DMS 273 treated with DMSO at 0.1 percent for 48 hours (cell line): ENCODE measurements around the gene ZNF385A.

Experiments
- DNase-seq: peaks from one replicate; lab custom pipeline; 2025; lab: John Stamatoyannopoulos, UW

The ZNF385A gene

GRCh38 chr12:54384591-54385041 lies at the start of gene ZNF385A:
Gene ZNF385A, minus strand, starts transcription at chr12:54384733. Its CDS starts 219 bp downstream, at chr12:54384514.
- DNase-seq, result no peak

- no peak for DNase-seq
These were observed 48.3 kb upstream of the ZNF385A start for GRCh38 chr12:54432815-54433164.

GRCh38 chr12:54431911-54432814 lies 47.6 kb upstream of the ZNF385A start:
- DNase-seq, result no peak

DNA sequence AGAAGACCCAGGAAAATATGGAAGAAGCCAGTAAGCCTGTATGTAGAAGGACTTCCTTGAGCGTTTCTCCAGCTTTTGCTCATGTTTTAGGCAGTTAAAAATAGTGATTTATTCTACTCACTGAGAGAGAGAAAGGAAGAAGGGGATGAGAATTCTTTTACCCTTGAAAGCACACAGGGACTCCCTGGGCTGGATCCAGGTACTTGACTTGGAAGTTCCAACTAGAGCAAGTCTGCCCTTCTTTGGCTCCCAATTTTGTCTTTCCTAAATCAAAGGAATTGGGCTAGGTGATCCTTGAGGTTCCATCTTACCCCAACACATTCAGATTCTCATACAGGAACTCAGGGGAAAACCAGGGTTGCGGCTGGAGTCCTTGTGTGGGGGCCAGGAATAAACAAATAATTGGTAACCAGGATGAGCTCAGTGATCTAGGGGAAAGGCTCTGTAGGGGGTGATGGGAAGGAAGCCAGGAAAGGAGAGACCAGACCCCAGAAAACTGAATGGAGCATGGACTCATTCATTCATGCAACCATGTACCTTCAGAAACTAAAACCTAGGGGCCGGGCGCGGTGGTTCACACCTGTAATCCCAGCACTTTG lies 46.0 kb upstream of the ZNF385A start:
- no peak for DNase-seq

GRCh38 chr12:54429014-54429471 lies 44.5 kb upstream of the ZNF385A start:
- peak; percentile 11 for DNase-seq

DNA sequence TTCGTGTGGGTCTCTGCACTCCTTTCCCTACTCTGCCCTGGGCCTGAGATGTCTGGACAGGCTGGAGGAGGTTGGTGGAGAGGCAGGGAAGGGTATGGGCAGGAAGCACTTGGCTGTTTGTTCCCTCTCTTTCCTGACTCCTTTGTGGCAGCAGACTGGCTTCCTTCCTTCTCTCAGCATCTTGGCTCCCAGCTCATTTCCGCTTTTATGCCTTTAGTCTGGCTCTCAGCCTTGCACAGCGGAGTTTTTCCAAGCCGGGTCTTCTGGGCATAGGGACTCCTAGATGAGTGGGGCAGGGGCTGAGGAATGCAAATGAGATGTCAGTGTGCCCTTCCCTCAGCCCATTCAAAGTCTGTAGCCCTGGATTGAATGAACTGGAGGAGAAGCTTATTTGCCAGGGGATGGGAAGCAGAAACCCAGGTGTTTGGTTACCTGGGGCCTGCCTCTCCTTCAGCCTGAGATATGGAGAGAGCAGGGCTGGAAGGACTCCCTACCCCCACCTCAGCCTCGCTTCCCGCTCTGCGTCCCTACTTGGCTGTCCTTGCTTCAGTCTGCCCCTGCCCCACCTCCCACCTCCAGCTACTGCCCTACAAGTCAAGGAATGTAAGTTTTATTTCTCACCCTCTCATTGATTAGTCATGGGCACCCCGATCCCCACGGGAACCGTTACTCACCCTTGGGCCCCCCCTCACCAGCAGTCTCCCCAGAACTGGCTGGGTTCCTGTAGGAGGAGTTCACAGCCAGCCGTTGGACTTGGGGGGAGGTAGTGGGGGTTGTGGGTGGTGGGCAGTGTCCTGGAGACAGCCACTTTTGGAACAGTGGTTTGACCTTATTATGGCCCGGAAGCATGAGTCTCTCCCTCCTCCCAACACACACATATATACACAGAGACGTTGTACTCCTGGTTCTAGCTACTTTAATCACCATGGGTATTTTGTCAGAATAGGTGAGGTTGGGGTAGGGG lies 43.8 kb upstream of the ZNF385A start:
- no peak for DNase-seq

GRCh38 chr12:54427106-54427505 lies 42.6 kb upstream of the ZNF385A start:
- DNase-seq, result no peak

DNA sequence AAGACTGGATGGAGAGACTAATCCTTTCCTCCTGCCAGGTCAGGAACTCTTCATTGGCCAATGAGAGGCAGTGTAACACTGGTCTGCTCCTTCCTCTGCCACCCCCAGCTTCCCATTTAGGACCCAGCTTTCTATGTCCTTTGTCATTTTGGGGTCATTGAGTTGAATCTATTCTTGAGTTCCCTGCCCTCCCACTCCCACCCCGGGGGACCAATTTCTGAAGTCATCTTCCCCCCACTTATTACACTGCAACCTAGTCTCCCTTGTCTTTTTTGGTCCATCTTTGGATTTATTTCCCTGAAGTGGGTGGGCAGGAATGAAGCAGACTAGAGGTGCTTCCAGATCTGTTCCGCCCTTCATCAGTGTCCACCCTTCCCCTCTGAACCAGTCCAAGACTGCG lies 42.2 kb upstream of the ZNF385A start:
- DNase-seq, result no peak

DNA sequence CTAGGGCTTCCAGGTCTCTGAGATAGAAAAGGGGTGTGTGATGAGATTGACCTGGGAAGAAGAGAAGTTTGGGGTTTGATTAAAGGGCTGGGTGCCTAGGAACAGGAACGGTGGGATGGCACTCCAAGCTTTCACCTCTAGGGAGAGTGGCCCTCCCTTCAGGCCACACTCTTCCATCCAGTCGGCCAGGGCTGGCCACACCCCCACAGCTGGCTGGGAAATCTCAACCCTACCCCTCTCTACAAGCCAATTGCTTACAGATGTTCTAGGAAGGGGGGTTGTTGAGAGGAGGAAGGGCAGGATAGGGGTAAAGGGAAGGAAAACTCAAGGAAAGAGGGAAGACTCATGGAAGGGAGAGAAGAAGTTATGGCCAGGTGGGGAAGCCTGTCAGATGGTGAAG lies 41.2 kb upstream of the ZNF385A start:
- no peak for DNase-seq

DNA sequence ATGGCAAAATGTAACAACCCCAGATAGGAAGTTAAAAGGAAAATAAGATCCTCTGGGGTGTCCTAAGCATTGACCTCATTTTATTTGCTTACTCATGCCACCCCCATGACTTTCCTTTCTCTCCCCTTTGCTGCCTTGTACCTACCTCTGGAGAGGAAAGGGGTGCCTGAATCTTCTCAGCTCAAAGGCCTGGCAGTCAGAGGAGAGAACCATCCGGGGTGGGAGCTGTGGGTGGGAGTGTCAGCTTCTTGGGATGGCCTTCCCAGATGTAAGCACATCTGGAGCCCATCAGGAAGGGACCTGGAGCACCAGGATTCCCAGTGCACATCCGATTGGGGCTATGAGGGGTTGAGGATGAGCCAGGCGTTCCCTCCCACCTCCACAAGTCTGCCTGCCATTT lies 39.7 kb upstream of the ZNF385A start:
- no peak for DNase-seq

DNA sequence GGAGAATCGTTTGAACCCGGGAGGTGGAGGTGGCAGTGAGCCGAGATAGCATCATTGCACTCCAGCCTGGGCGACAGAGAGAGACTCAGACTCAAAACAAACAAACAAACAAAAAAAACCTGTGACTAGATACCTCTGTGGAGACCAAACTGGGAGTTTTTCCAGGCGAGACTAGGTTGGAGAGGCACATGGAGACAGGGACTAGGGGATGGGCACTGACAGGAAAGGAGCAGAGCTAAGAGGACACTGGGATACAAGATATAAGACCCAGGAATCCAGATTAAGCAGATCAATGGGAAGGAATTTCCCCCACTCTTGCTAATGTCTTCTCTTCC lies 39.2 kb upstream of the ZNF385A start:
- no peak for DNase-seq

DNA sequence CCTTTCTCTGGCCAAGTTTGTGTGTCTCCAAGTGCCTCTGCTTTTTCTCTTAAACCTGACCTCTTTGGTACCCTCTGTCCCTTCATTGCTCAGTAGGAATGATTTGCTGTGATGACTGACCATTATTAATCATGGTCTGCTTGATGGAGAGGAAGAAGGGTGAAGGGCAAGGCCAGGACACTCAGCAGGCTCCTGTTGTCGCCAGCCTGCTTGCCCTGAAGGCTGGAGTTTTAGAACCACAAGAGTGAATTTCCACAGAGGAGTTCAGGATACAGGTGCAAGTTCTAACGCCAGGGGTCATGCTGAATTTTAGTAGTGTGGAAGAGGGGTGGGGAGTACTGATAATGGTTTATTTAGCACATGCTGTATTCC lies 37.3 kb upstream of the ZNF385A start:
- no peak for DNase-seq

DNA sequence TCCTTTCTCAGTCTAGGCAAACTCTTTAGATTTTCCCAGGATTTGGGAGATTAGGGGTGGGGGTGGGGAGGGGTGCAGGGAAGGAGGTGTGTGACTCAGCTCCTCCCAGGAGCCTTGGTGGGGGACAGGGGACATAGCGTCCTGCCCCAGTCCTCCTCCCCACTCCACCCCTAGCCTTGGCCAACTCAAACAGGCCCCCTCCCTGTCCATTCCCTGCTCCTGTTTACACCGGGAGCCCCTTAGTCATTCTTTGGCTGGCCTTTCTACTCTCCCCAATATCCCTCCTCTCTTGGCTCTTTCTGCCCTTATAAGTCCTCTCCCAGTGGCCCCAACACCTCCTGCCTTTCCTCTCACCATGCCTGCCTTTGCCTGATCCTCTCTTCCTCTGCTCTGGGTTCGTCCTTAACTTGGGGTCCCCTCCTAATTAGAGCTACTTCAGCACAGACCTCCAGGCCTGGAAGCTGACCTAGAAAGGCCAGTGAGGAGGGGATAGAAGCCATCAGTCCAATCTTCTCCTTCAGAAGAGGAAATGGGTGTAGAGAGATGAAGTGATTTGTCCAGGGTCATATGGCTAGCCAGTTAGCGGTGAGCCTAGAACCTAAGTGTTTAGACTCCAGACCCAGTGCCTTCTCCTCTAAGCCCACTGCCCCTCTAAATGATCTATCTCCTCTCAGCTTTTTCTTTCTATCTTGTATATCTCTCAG lies 36.8 kb upstream of the ZNF385A start:
- no peak for DNase-seq

GRCh38 chr12:54420766-54421144 lies 36.2 kb upstream of the ZNF385A start:
- DNase-seq, result no peak

DNA sequence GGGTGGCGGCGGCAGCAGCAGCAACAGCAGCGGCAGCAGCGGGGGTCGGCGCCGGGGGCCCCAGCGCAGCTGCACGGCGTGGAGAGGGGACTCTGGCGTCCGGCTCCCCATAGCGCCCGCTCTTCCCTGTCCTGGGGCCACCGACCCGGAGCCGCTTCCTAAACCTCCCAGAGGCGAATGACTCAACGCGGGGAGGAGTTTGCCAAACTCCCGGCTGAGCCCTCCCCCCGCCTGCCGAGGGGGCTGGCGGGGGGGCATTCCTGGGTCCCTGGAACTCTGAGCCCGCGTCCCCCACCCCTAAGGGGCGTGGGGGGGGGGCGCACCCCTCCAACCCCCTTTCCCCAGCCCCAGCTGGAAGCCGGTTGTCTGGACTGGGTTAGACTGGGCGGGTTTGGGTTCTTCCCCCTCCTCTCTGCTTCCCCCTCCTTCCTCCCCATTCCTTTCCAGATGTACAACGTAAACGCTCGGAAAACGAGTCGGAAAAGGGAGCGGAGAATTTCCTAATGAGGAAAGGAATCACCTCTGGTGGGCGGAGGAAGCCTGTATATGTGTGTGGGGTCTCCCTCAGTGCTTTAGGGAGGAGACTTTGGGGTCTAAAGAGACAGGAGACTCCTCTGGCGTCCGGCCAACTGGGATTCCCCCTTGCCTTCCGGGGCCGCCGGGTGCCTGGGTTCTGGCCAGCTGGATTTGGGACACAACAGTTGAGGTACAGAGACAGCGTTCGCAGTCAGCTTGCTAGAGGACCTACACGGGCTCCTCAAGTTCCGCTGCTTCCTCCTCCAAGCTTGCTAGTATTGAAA lies 34.8 kb upstream of the ZNF385A start, which contains the start of gene ITGA5:
Gene ITGA5, minus strand, starts transcription at position 179 of the 800 bp plus-strand sequence. Its CDS starts 68 bp downstream, at position 111.
- no peak for DNase-seq

DNA sequence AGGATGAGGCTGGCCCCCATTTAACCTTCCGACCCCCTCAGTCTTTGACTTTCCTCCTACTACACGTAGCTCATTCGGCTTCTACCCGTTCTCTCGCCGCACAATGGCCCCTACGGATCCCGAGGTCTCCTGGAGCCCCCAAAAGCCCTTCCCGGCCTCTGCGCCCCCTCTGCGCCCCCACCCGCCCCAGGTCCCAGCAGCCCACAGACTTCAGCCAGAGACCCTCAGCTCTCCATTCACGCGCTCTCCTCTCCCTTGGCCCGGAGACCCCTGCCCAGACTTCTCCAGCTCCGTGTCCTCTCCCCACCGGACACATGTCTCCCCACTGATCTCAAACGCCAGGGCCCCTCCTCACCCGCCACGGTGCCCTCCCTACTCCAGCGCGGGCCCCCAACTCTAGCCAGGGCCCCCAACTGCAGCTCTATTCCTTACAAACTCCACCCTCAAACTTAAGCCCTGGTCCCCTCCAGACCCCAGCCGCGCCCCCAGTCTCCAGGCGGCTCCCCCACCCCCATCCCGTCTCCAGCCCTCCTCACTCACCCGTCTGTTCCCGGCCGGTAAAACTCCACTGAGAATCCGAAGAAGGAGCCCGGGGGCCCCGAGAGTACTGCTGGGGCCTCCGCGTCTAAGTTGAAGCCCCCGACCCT lies 34.0 kb upstream of the ZNF385A start:
- no peak for DNase-seq

- DNase-seq, result no peak
These were observed 33.3 kb upstream of the ZNF385A start for GRCh38 chr12:54417712-54418440.

DNA sequence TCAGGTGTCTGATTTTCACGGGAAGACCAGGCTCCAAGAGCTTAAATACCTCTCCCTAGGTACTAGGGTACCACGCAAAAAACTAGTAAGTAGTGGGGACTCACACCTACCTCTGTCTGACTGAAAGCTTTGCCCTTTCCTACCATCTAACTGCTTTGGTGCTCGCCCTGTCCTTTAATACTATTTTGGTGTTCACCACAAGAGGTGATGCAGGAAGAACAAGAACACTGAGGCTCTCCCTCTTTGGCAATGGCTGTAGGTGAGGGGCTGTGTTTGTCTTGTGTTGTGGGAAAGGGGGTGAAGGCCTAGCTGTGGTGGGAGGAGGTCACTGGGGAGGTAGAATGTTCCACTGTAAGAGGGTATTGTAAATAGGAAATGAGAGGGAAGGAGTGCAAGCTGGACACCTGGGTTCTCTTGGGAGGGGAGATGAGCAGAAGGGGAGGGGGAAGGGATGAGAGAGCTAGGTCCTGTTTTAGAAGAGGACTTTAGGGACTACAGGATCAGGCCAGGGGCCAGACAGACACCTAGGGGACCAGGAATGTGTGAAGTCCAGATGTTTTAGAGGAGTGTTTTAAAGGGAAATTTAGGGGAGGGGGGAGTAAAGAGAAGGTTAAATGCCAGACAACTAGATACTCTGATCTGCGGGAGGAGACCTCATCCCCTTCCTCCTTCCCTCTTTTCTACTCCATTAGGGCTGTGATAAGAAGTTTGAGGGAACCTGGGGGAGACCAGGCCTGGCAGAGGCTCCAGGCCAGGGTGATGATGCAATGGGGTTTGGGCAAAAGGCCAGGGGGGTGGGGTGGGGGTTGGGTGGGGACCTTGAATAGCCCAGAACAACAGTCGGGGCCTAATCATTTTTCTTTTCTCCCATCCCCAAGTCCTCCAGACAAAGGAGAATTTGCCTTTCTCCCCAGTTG lies 32.4 kb upstream of the ZNF385A start:
- DNase-seq, result no peak
